ENCODE results near the gene NHSL1. TPM values are rescaled to one million over a fixed set of nuclear protein-coding genes. Genes with fewer than 3 reads are reported as not detected.
A peak's percentile ranks its signal among the peaks of the same experiment; 100 is the strongest.

NHSL1 gene
- total and polyA plus RNA-seq, 4 experiments from 2014 or later = 0.53 to 0.58 TPM; not detected in 2

DNA sequence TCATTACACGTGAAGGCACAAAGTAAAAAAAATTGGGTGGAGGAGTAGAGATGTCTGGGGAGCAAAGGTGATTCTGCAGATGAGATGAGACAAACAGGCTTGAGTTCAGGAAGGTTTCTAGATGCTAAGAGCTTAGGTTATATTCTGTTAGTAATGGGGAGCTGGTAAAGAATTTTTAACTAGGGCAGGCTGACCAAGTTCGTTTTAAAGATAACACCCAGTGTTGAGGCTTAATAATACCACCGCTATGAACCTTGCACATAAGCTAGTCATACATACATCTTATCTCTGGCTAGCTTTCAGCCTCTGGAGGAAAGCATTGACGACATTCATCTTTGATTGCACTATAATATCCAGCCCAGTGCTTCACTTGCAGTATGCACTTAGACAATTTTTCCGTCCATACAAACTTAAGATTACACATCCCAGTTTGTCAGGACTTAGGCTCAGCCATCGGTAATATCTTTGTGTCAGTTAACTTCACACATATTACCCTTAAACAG is 12.1 kb downstream of the NHSL1 start:
- ChIA-PET POLR2A (ENCODE audit: partially characterized antibody) (interaction anchor here (0.9 kb wide), 1 partner anchor 32 kb away, joined by 3 read pairs; no protein-coding TSS in a partner anchor), CTCF (ENCODE audit: partially characterized antibody) (interaction anchor here (1.4 kb wide), 1 partner anchor 22 kb away, joined by 7 read pairs; no protein-coding TSS in a partner anchor)
- H3K4me3 Mint-ChIP-seq = no peak overlapping the region
- no peaks in the 10 kb centered on the region for H3K9me3 ChIP-seq (ENCODE audit: control insufficient read depth in 1 of 2, low read length in 2 of 2)
- no peaks in the 10 kb centered on the region for H3K36me3 Mint-ChIP-seq
- H3K4me3 ChIP-seq (ENCODE audit: low read length in 2 of 2) = no peak overlapping the region
- intact Hi-C loops (cut with micrococcal nuclease) = no loop called here
- H3K27ac ChIP-seq (ENCODE audit: low read depth, low read length) = no peak overlapping the region
- no peaks in the 10 kb centered on the region for H3K4me1 ChIP-seq (ENCODE audit: insufficient read depth, low read length)
- H3K9me3 Mint-ChIP-seq = no peaks in the 10 kb centered on the region
- H3K27me3 Mint-ChIP-seq = peaks cover 1 to 5% of the 10 kb centered on the region in 2 donors
- no peak overlapping the region for H3K27ac Mint-ChIP-seq
- H3K27me3 ChIP-seq (ENCODE audit: insufficient read depth, low read length) = no peaks in the 10 kb centered on the region
- no peak for DNase-seq
- no peaks in the 10 kb centered on the region for H3K4me1 Mint-ChIP-seq
- no peaks in the 10 kb centered on the region for H3K36me3 ChIP-seq (ENCODE audit: insufficient read depth, low read length)

DNA sequence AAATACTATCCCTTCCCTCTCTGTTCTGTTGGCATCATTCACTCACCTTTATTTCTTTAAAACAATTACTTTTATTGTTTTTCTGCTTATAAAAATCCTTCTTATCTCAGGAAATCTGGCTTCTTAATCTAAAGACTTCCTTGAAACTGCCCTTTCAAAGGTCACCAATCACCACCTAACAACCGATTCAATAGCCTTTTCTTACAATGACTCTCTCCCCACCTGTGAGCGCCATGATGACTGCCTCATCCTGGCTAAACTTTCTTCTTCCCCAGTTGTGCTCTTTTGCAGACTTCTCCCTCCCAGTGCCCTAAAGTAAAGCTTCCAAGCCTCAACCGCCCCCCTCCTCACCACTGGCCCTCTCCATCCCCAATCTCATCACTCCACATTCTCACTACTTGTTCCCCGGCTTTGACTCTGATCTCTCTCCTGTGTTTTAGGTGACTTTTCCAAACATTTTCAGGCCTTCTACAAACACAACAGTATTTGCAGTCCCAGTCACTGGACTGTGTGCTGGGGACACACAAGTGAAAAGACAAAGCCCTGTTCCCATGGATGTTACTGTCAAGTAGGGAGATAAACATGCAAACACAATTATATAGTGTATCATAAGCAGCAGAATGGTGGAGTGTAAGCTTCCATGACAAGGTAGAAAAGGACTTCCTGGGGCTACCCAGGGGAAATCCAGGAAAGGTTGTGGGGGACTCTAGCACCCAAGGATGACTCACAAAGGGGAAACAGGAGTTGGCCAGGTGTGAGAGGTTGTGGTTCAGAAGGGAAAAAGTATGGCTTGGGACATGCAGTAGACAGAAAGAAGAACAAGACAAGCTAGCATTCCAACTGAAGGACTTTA is 12.8 kb downstream of the NHSL1 start:
- H3K36me3 ChIP-seq (ENCODE audit: insufficient read depth, low read length) = no peaks in the 10 kb centered on the region
- Mint-ChIP-seq H3K36me3 (no peaks in the 10 kb centered on the region), H3K9me3 (no peaks in the 10 kb centered on the region), H3K4me1 (no peaks in the 10 kb centered on the region), H3K27me3 (peaks cover 1 to 5% of the 10 kb centered on the region in 2 donors), H3K4me3 (no peak overlapping the region), H3K27ac (peak overlapping the region in 1 of 7 donors; percentile 22)
- no peak for DNase-seq
- H3K27ac ChIP-seq (ENCODE audit: low read depth, low read length) = no peak overlapping the region
- no peaks in the 10 kb centered on the region for H3K4me1 ChIP-seq (ENCODE audit: insufficient read depth, low read length)
- H3K27me3 ChIP-seq (ENCODE audit: insufficient read depth, low read length) = no peaks in the 10 kb centered on the region
- H3K4me3 ChIP-seq (ENCODE audit: low read length in 2 of 2) = no peak overlapping the region
- ChIA-PET POLR2A (ENCODE audit: partially characterized antibody) (interaction anchor here (0.9 kb wide), 1 partner anchor 31 kb away, joined by 3 read pairs; no protein-coding TSS in a partner anchor), CTCF (ENCODE audit: partially characterized antibody) (interaction anchor here (1.4 kb wide), 1 partner anchor 23 kb away, joined by 7 read pairs; no protein-coding TSS in a partner anchor)
- no peaks in the 10 kb centered on the region for H3K9me3 ChIP-seq (ENCODE audit: control insufficient read depth in 1 of 2, low read length in 2 of 2)
- intact Hi-C loops (cut with micrococcal nuclease) = no loop called here

DNA sequence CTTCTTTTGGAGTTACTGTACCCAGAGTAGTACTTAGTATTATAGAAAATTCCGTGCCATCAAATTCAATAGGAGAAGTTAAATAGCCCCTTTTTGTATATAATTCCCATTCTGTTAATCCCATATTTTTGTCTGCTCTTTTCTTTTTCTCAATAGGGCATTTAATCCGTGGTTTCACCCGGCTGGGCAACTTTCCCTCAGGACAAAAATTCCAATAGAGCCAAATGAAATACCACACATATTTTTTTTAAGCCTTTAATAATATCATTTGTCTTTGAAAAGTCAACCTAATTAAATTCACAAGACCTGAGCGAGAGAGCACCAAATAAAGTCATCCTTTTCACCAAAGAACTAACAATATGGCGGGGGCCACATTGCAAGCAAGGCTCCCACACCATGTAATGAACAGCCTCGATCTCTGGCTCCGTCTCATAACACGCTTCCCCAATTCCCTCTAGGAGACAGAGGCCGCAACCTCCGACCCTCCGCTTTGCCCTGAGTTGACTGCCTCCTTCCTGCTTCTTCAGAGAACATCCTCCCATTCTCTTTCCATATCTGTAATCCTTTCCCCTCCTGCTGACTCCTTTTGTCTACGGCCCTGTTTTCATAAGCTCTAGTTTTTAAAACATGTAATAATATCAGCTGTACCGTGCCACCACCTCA is 13.6 kb downstream of the NHSL1 start:
- ChIA-PET POLR2A (ENCODE audit: partially characterized antibody) (no interaction called here), CTCF (ENCODE audit: partially characterized antibody) (no interaction called here)
- Mint-ChIP-seq H3K9me3 (no peaks in the 10 kb centered on the region), H3K27ac (no peak overlapping the region), H3K27me3 (peaks cover 1 to 5% of the 10 kb centered on the region in 2 donors), H3K4me1 (no peaks in the 10 kb centered on the region), H3K36me3 (no peaks in the 10 kb centered on the region), H3K4me3 (no peak overlapping the region)
- DNase-seq = no peak
- H3K36me3 ChIP-seq (ENCODE audit: insufficient read depth, low read length) = no peaks in the 10 kb centered on the region
- H3K27me3 ChIP-seq (ENCODE audit: insufficient read depth, low read length) = no peaks in the 10 kb centered on the region
- H3K4me3 ChIP-seq (ENCODE audit: low read length in 2 of 2) = no peak overlapping the region
- H3K27ac ChIP-seq (ENCODE audit: low read depth, low read length) = no peak overlapping the region
- no peaks in the 10 kb centered on the region for H3K4me1 ChIP-seq (ENCODE audit: insufficient read depth, low read length)
- H3K9me3 ChIP-seq (ENCODE audit: control insufficient read depth in 1 of 2, low read length in 2 of 2) = no peaks in the 10 kb centered on the region
- intact Hi-C loops (cut with micrococcal nuclease) = no loop called here

DNA sequence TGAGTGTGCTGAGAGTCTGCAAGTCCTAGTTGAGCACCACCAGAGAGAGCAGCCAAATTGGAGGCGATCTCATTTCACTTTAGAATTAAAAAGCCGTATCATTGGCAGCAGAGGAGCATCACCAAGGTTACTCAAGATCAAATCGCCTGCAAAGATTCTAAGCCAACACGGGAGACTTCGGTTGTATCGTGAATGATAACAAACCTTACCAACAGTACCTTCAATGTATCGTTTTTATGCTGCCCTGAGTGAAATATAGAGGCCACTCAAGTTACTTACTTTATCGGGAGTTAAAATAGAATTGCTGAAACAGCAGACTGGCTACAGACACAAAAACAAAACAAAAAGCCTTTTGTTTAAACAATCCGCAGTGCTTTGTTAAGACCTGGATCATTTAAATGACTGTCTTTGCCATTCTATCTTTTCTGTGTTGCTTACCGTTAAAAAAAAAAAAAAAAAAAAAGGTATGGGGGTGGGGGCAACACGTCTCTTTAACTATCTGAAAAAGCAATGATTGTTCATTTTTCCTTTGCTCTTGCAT is 14.2 kb downstream of the NHSL1 start:
- Histone ChIP-seq H3K4me1 (ENCODE audit: insufficient read depth, low read length) (no peaks in the 10 kb centered on the region), H3K9me3 (ENCODE audit: control insufficient read depth in 1 of 2, low read length in 2 of 2) (no peaks in the 10 kb centered on the region), H3K27me3 (ENCODE audit: insufficient read depth, low read length) (no peaks in the 10 kb centered on the region), H3K4me3 (ENCODE audit: low read length in 2 of 2) (no peak overlapping the region), H3K36me3 (ENCODE audit: insufficient read depth, low read length) (no peaks in the 10 kb centered on the region), H3K27ac (ENCODE audit: low read depth, low read length) (no peak overlapping the region)
- Mint-ChIP-seq H3K27me3 (peaks cover 1 to 5% of the 10 kb centered on the region in 2 donors), H3K9me3 (no peaks in the 10 kb centered on the region), H3K4me3 (no peak overlapping the region), H3K36me3 (no peaks in the 10 kb centered on the region), H3K27ac (no peak overlapping the region), H3K4me1 (no peaks in the 10 kb centered on the region)
- intact Hi-C loops (cut with micrococcal nuclease) = no loop called here
- POLR2A ChIA-PET (ENCODE audit: partially characterized antibody) = no interaction called here
- CTCF ChIA-PET (ENCODE audit: partially characterized antibody) = no interaction called here
- DNase-seq = no peak

DNA sequence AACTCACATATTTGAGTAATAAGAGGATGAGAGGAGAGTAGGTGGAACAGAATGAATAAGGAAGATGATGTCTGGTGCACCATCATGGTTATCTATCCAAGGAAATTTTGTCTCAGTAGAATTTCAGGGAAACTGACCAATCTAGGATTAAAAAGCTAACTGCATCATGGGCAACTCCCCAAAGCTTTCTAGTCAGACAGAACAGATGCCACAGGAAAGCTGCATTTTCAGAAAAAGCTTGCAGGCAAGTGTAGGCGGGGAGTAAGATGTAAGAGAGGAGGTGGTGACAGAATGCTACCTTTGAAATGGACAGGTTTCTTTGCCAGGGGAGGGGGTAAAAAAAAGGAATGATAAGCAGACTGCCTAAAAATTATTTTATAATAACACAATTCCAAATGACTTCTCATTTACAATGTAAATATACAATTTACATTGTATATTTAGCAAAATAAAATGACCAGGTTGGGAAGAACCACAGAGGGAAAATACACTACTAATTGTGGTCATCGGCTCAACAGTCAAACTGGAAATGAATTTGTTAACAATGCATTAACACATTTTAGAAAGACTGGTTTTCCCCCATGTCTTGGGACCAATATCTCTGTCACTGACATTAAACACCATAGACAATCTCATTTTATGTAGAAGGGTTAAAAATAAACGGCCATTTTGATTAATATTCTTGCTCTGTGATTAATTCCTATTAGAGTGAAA is 15.1 kb downstream of the NHSL1 start:
- Mint-ChIP-seq H3K4me3 (no peak overlapping the region), H3K9me3 (no peaks in the 10 kb centered on the region), H3K36me3 (no peaks in the 10 kb centered on the region), H3K4me1 (no peaks in the 10 kb centered on the region), H3K27me3 (peaks cover 1 to 5% of the 10 kb centered on the region in 2 donors), H3K27ac (no peak overlapping the region)
- Histone ChIP-seq H3K9me3 (ENCODE audit: control insufficient read depth in 1 of 2, low read length in 2 of 2) (no peaks in the 10 kb centered on the region), H3K27me3 (ENCODE audit: insufficient read depth, low read length) (no peaks in the 10 kb centered on the region), H3K36me3 (ENCODE audit: insufficient read depth, low read length) (no peaks in the 10 kb centered on the region), H3K4me1 (ENCODE audit: insufficient read depth, low read length) (no peaks in the 10 kb centered on the region), H3K27ac (ENCODE audit: low read depth, low read length) (no peak overlapping the region), H3K4me3 (ENCODE audit: low read length in 2 of 2) (no peak overlapping the region)
- intact Hi-C loops (cut with micrococcal nuclease) = no loop called here
- ChIA-PET CTCF (ENCODE audit: partially characterized antibody) (no interaction called here), POLR2A (ENCODE audit: partially characterized antibody) (no interaction called here)
- no peak for DNase-seq

DNA sequence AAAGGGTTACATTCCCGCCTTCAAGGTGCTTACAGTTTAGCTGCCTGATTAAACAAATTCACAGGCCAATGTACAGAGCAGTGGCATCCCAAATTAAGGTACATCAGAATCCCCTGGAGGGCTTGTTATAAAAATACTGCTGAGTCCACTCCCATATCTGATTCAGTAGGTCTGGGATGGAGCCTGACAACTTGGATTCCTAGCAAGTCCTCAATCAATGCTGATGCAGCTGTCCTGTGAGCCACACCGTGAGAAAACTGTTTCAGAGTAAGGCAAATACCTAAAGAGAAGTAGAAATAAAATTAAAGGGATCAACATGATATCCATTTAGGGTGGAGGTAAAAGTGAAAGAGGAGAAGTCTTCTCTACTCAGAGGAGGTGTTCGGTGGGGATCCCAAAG is 16.5 kb downstream of the NHSL1 start:
- intact Hi-C loops (cut with micrococcal nuclease) = no loop called here
- Mint-ChIP-seq H3K36me3 (no peaks in the 10 kb centered on the region), H3K9me3 (no peaks in the 10 kb centered on the region), H3K27ac (no peak overlapping the region), H3K4me1 (no peaks in the 10 kb centered on the region), H3K4me3 (no peak overlapping the region), H3K27me3 (peaks cover 1 to 5% of the 10 kb centered on the region in 2 donors)
- no peak overlapping the region for H3K27ac ChIP-seq (ENCODE audit: low read depth, low read length)
- no peak overlapping the region for H3K4me3 ChIP-seq (ENCODE audit: low read length in 2 of 2)
- DNase-seq = no peak
- POLR2A ChIA-PET (ENCODE audit: partially characterized antibody) = interaction anchor here (1.4 kb wide), 1 partner anchor 27 kb away, joined by 6 read pairs; no protein-coding TSS in a partner anchor
- H3K4me1 ChIP-seq (ENCODE audit: insufficient read depth, low read length) = no peaks in the 10 kb centered on the region
- CTCF ChIA-PET (ENCODE audit: partially characterized antibody) = no interaction called here
- no peaks in the 10 kb centered on the region for H3K9me3 ChIP-seq (ENCODE audit: control insufficient read depth in 1 of 2, low read length in 2 of 2)
- no peaks in the 10 kb centered on the region for H3K27me3 ChIP-seq (ENCODE audit: insufficient read depth, low read length)
- no peaks in the 10 kb centered on the region for H3K36me3 ChIP-seq (ENCODE audit: insufficient read depth, low read length)
